ENCODE measurements around the gene GALNT5. TPM values are rescaled to one million over a fixed set of nuclear protein-coding genes. Genes with fewer than 3 reads are reported as not detected.

The GALNT5 gene
- total and polyA plus RNA-seq, 2 experiments from 2014 or later, result 1.8 to 2.0 TPM

- Histone ChIP-seq H3K4me1 (ENCODE audit: low read depth) (peaks cover 9% of the 10 kb centered on the region), H3K27ac (no peak overlapping the region)
Observed at GRCh38 chr2:157302492-157303099, 45.1 kb downstream of the GALNT5 start.

GRCh38 chr2:157303612-157304011 lies 46.1 kb downstream of the GALNT5 start:
- peaks cover 9% of the 10 kb centered on the region for H3K4me1 ChIP-seq (ENCODE audit: low read depth)
- no peaks in the 10 kb centered on the region for H3K9me3 ChIP-seq (ENCODE audit: low read depth)

More at GRCh38 chr2:157302492-157303099, 45.1 kb downstream of the GALNT5 start:
- H3K36me3 ChIP-seq, result no peaks in the 10 kb centered on the region
- peak; percentile 71 for TF ChIP-seq CTCF (IDR thresholded peaks at IDR 0.05; ENCODE audit: low read depth, low read length)
- no peaks in the 10 kb centered on the region for H3K9me3 ChIP-seq (ENCODE audit: low read depth)
- H3K4me3 ChIP-seq, result no peak overlapping the region
- H3K27me3 ChIP-seq, result no peaks in the 10 kb centered on the region
- DNase-seq (ENCODE audit: low read depth in 1 of 2, low spot score in 1 of 2), result peak; percentile 64 to 80

GRCh38 chr2:157304811-157305722 lies 47.6 kb downstream of the GALNT5 start:
- DNase-seq (ENCODE audit: low read depth in 1 of 2, low spot score in 1 of 2), result peak in 1 of 2 donors; percentile 30
- no peaks in the 10 kb centered on the region for H3K36me3 ChIP-seq
- no peak overlapping the region for H3K27ac ChIP-seq
- TF ChIP-seq CTCF (IDR thresholded peaks at IDR 0.05; ENCODE audit: low read depth, low read length), result no peak
- no peak overlapping the region for H3K4me3 ChIP-seq
- H3K4me1 ChIP-seq (ENCODE audit: low read depth), result peaks cover 9% of the 10 kb centered on the region
- H3K27me3 ChIP-seq, result no peaks in the 10 kb centered on the region
- H3K9me3 ChIP-seq (ENCODE audit: low read depth), result no peaks in the 10 kb centered on the region

More at GRCh38 chr2:157303612-157304011, 46.1 kb downstream of the GALNT5 start:
- Histone ChIP-seq H3K27ac (no peak overlapping the region), H3K4me3 (no peak overlapping the region), H3K27me3 (no peaks in the 10 kb centered on the region), H3K36me3 (no peaks in the 10 kb centered on the region)
- no peak for DNase-seq (ENCODE audit: low read depth in 1 of 2, low spot score in 1 of 2)
- no peak for TF ChIP-seq CTCF (IDR thresholded peaks at IDR 0.05; ENCODE audit: low read depth, low read length)

GRCh38 chr2:157305723-157306110 lies 48.2 kb downstream of the GALNT5 start:
- Histone ChIP-seq H3K27me3 (no peaks in the 10 kb centered on the region), H3K9me3 (ENCODE audit: low read depth) (no peaks in the 10 kb centered on the region), H3K27ac (no peak overlapping the region), H3K36me3 (no peaks in the 10 kb centered on the region), H3K4me3 (no peak overlapping the region), H3K4me1 (ENCODE audit: low read depth) (peaks cover 9% of the 10 kb centered on the region)
- TF ChIP-seq CTCF (IDR thresholded peaks at IDR 0.05; ENCODE audit: low read depth, low read length), result no peak
- DNase-seq (ENCODE audit: low read depth in 1 of 2, low spot score in 1 of 2), result no peak

- peaks cover 3% of the 10 kb centered on the region for H3K4me1 ChIP-seq (ENCODE audit: low read depth)
- no peaks in the 10 kb centered on the region for H3K27me3 ChIP-seq
- no peaks in the 10 kb centered on the region for H3K36me3 ChIP-seq
- H3K4me3 ChIP-seq, result no peak overlapping the region
- TF ChIP-seq CTCF (IDR thresholded peaks at IDR 0.05; ENCODE audit: low read depth, low read length), result peak; percentile 21
- H3K27ac ChIP-seq, result no peak overlapping the region
- DNase-seq (ENCODE audit: low read depth in 1 of 2, low spot score in 1 of 2), result no peak
- no peaks in the 10 kb centered on the region for H3K9me3 ChIP-seq (ENCODE audit: low read depth)
Observed at GRCh38 chr2:157307021-157307420, 49.5 kb downstream of the GALNT5 start.
